Endothelial cell of umbilical vein (primary cell): Measurements from ENCODE around the gene PTPRZ1. TPM values are rescaled to one million over a fixed set of nuclear protein-coding genes. Genes with fewer than 3 reads are reported as not detected.

Experiments
- BruUV-seq: library from RNA; stranded (reverse); fragments of 400-500 nt; replicated peaks from 2 replicates; lab custom pipeline; 2021; lab: Mats Ljungman, UMichigan
- CTCF ChIA-PET: fragments of 300-600, 350-600 bp; sonication (Branson Sonifier 250); formaldehyde crosslinking; loops from one replicate; lab custom pipeline; 2021; ENCODE audit warnings: antibody characterized with exemption, inconsistent platforms; lab: Charles Lee
- POLR2A ChIA-PET: fragments of 300-600, 350-600 bp; sonication (Branson Sonifier 250); formaldehyde crosslinking; loops from one replicate; lab custom pipeline; 2021; ENCODE audit warnings: antibody characterized with exemption, inconsistent platforms; lab: Charles Lee
- DNase-seq: peaks from one replicate; pipeline ENCODE4 v3.0.0-alpha.2; 2011; ENCODE audit warnings: low read depth, low spot score
- FAIRE-seq: peaks from 2 replicates; lab custom pipeline; 2011; peaks lifted over from hg19 to GRCh38; lab: Jason Lieb, UNC
- H2AFZ ChIP-seq: 2 replicates; pipeline ENCODE4 v1.6.0; 2012; ENCODE audit warnings: low read depth, low read length, control low read depth, inconsistent platforms
- H3K27ac ChIP-seq: 2 replicates; pipeline ENCODE4 v1.5.1; 2011; ENCODE audit warnings: low read depth, mild to moderate bottlenecking, control low read depth, low read length, moderate library complexity; ENCODE audit not compliant: insufficient read depth
- H3K27me3 ChIP-seq, 2 experiments: 2 replicates each; pipeline versions ENCODE4 v1.6.0 to v1.6.1; 2011; ENCODE audit warnings: low read length in 2 of 2, mixed read lengths in 1 of 2; ENCODE audit not compliant: control insufficient read depth in 2 of 2, insufficient read depth in 2 of 2
- H3K36me3 ChIP-seq, 2 experiments: 2 replicates in 1 of 2; 3 replicates in 1 of 2; pipeline ENCODE4 v1.5.1; 2011; ENCODE audit warnings: low read length in 2 of 2, mild to moderate bottlenecking in 1 of 2, moderate library complexity in 1 of 2; ENCODE audit not compliant: control insufficient read depth in 2 of 2, insufficient read depth in 2 of 2; ENCODE audit errors: extremely low read depth in 1 of 2
- H3K4me1 ChIP-seq: 3 replicates; pipeline ENCODE4 v1.5.1; 2011; ENCODE audit warnings: mild to moderate bottlenecking, low read length; ENCODE audit not compliant: control insufficient read depth, insufficient read depth; ENCODE audit errors: extremely low read depth
- H3K4me2 ChIP-seq: 2 replicates; pipeline ENCODE4 v1.6.1; 2011; ENCODE audit warnings: low read length, control low read depth, mixed read lengths; ENCODE audit not compliant: insufficient read depth
- H3K4me3 ChIP-seq, 3 experiments: fragments of 200-600 bp in 1 of 3; sonication (generic), shearing (Covaris generic) in 1 of 3; replicated peaks in 1 of 3; 2 replicates each; pipeline ENCODE4 v1.5.1; 2011 to 2016; ENCODE audit warnings: control low read depth in 3 of 3, low read length in 3 of 3, mild to moderate bottlenecking in 2 of 3, inconsistent platforms in 1 of 3, low read depth in 1 of 3, moderate library complexity in 1 of 3; ENCODE audit not compliant: insufficient read depth in 1 of 3
- H3K79me2 ChIP-seq: 2 replicates; pipeline ENCODE4 v1.6.0; 2012; ENCODE audit warnings: low read length, inconsistent platforms; ENCODE audit not compliant: control insufficient read depth, insufficient read depth
- H3K9ac ChIP-seq: replicated peaks from 2 replicates; pipeline ENCODE3; 2011; ENCODE audit warnings: low read length, control low read depth; ENCODE audit not compliant: insufficient read depth; ENCODE audit errors: extremely low read depth
- H3K9me1 ChIP-seq: replicated peaks from 3 replicates; pipeline ENCODE4 v1.6.0; 2011; ENCODE audit warnings: mild to moderate bottlenecking, low read length; ENCODE audit not compliant: control insufficient read depth, insufficient read depth; ENCODE audit errors: extremely low read depth
- H3K9me3 ChIP-seq: replicated peaks from 2 replicates; pipeline ENCODE4 v1.5.1; 2012; ENCODE audit warnings: low read length, inconsistent platforms; ENCODE audit not compliant: control insufficient read depth, insufficient read depth
- H4K20me1 ChIP-seq: replicated peaks from 2 replicates; pipeline ENCODE3; 2011; ENCODE audit warnings: mild to moderate bottlenecking, low read length; ENCODE audit not compliant: control insufficient read depth, insufficient read depth; ENCODE audit errors: extremely low read depth
- CTCF ChIP-seq, 2 donors: IDR thresholded peaks; 1 replicate in 1 of 2; 2 replicates in 1 of 2; pipeline ENCODE4 v1.5.1; 2011; ENCODE audit warnings: low read length in 2 of 2, mild to moderate bottlenecking in 2 of 2, moderate library complexity in 2 of 2, control low read depth in 1 of 2, inconsistent platforms in 1 of 2, low read depth in 1 of 2; ENCODE audit not compliant: insufficient read depth in 1 of 2; ENCODE audit errors: extremely low read depth in 1 of 2
- GATA2 ChIP-seq: IDR thresholded peaks from 2 replicates; pipeline ENCODE4 v1.7.0; 2011; ENCODE audit warnings: low read depth, mild to moderate bottlenecking, moderate library complexity, mixed read lengths, low read length; ENCODE audit not compliant: insufficient read length, insufficient read depth
- JUN ChIP-seq: IDR thresholded peaks from 2 replicates; pipeline ENCODE4 v1.6.1; 2011; ENCODE audit warnings: borderline replicate concordance, low read depth; ENCODE audit not compliant: insufficient read length, insufficient read depth
- MAX ChIP-seq: IDR thresholded peaks from 2 replicates; pipeline ENCODE4 v1.6.1; 2011; ENCODE audit not compliant: insufficient read depth, insufficient read length
- MYC ChIP-seq: IDR thresholded peaks from one replicate; pipeline ENCODE4 v1.6.1; 2011; ENCODE audit warnings: mild to moderate bottlenecking, low read depth, low read length
- dilution Hi-C: fragments of 300-500 bp; cut with MboI; formaldehyde crosslinking; loops from one replicate; pipeline ENCODE4 v1.15.0; 2019; ENCODE audit warnings: low sequenced_read_pairs; ENCODE audit not compliant: extremely low pct_ligation_motif_present
- intact Hi-C: fragments of 100-400 bp; cut with micrococcal nuclease; formaldehyde crosslinking; loops from one replicate; pipeline ENCODE4 v1.10.0; 2022
- polyA plus RNA-seq, 4 experiments: library from polyadenylated mRNA; depleted of rRNA in 3 of 4; stranded (reverse) in 3 of 4; unstranded in 1 of 4; fragments of >200 nt; gene quantifications; 2 replicates each; pipeline versions ENCODE4 v1.2.1 to v1.2.3, GENCODE V29; 2011 to 2012; ENCODE audit warnings: missing spikeins in 1 of 4
- total RNA-seq: library from RNA; stranded (reverse); gene quantifications from 2 replicates; pipeline ENCODE4 v1.2.3, GENCODE V29; 2021

PTPRZ1 gene
- total and polyA plus RNA-seq, 2 donors (not counting 3 experiments of a cell fraction or from before 2014, with no cell fraction given), result 0.07 TPM; not detected in 1

GRCh38 chr7:122092964-122093797 is 220.2 kb downstream of the PTPRZ1 start:
- intact Hi-C loops, result loop anchor here (1.0 to 5.0 kb wide), 3 partner anchors 124 to 436 kb away; no protein-coding TSS in a partner anchor
- H2AFZ ChIP-seq, result no peak overlapping the region
- no TSS peak for BruUV-seq
- peak; percentile 75 to 84 for TF ChIP-seq CTCF (IDR thresholded peaks at IDR 0.05; ENCODE audit: extremely low read depth in 1 of 2, insufficient read depth in 1 of 2, low read depth in 1 of 2, low read length in 2 of 2)
- no peak for TF ChIP-seq JUN
- peak; percentile 82 for DNase-seq
- H3K9ac ChIP-seq, result no peak overlapping the region
- peaks cover 0 to 2% of the 10 kb centered on the region in 2 experiments for H3K36me3 ChIP-seq
- no peaks in the 10 kb centered on the region for H3K4me1 ChIP-seq
- no peaks in the 10 kb centered on the region for H3K79me2 ChIP-seq
- no peaks in the 10 kb centered on the region for H4K20me1 ChIP-seq
- peak; percentile 87 for FAIRE-seq
- ChIA-PET POLR2A (interaction anchor here (0.6 kb wide), 1 partner anchor 11 kb away, joined by 3 read pairs; no protein-coding TSS in a partner anchor), CTCF (interaction anchor here (0.6 to 6.5 kb wide), 58 partner anchors 9 to 1779 kb away, joined by 3 to 90 read pairs (median 5); partner anchors contain the start of gene AASS)
- no peaks in the 10 kb centered on the region for H3K9me1 ChIP-seq
- no peaks in the 10 kb centered on the region for H3K9me3 ChIP-seq
- H3K4me2 ChIP-seq, result no peak overlapping the region
- dilution Hi-C loops, result no loop called here
- H3K27me3 ChIP-seq, result no peaks in the 10 kb centered on the region
- H3K27ac ChIP-seq, result no peak overlapping the region
- H3K4me3 ChIP-seq, result no peak overlapping the region

DNA sequence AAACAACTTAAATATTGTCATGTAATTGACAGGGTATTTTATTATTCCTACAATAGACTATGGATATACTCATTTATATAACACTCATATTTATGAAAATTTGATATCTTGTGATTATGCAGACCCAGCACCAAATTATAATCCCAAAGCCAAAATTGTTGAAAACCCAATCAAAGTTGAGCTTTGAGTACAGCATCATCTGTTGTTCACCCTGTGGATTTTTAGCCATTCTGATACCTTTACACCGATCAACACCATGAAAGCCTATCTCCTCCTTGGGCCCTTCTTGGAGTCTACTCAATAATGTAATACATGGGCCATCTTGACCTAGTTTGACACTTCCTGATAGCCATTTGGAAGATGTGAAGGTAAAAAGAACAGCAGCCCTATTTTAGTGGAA is 221.6 kb downstream of the PTPRZ1 start:
- Histone ChIP-seq H3K36me3 (peaks cover 0 to 2% of the 10 kb centered on the region in 2 experiments), H2AFZ (no peak overlapping the region), H3K9me1 (no peaks in the 10 kb centered on the region), H3K9me3 (no peaks in the 10 kb centered on the region), H3K79me2 (no peaks in the 10 kb centered on the region), H3K9ac (no peak overlapping the region), H3K27me3 (no peaks in the 10 kb centered on the region), H3K4me2 (no peak overlapping the region), H3K4me3 (no peak overlapping the region), H4K20me1 (no peaks in the 10 kb centered on the region), H3K4me1 (no peaks in the 10 kb centered on the region), H3K27ac (no peak overlapping the region)
- intact Hi-C loops (loop anchor here (5.0 kb wide), 1 partner anchor 123 kb away; no protein-coding TSS in a partner anchor), dilution Hi-C loops (no loop called here)
- no TSS peak for BruUV-seq
- FAIRE-seq (no peak), DNase-seq (no peak)
- CTCF ChIA-PET, result interaction anchor here (0.5 to 6.5 kb wide), 5 partner anchors 8 to 440 kb away, joined by 3 to 90 read pairs (median 4); partner anchors contain the start of gene FEZF1
- TF ChIP-seq MYC (no peak), MAX (no peak), GATA2 (no peak), JUN (no peak)
- POLR2A ChIA-PET, result no interaction called here
